Measurements from ENCODE around the gene GNA12.

Gene GNA12

GRCh38 chr7:2879354-2879753 is 35.2 kb upstream of the GNA12 start:
- H3K27me3 Mint-ChIP-seq (ENCODE audit: low read depth), result peaks cover 39% of the 10 kb centered on the region
- H3K4me3 Mint-ChIP-seq, result no peak overlapping the region
- H3K36me3 Mint-ChIP-seq (ENCODE audit: low read depth), result no peaks in the 10 kb centered on the region
- H3K9me3 Mint-ChIP-seq, result peaks cover 2% of the 10 kb centered on the region
- H3K27ac Mint-ChIP-seq, result peak overlapping the region in 2 of 3 experiments; percentile 2 to 59
- peaks cover 50% of the 10 kb centered on the region for H3K4me1 Mint-ChIP-seq
- no peak for TF ChIP-seq CTCF (IDR thresholded peaks at IDR 0.05; ENCODE audit: unreplicated experiment in 3 of 3)

GRCh38 chr7:2878306-2878705 is 34.2 kb upstream of the GNA12 start:
- H3K4me1 Mint-ChIP-seq, result peaks cover 49% of the 10 kb centered on the region
- TF ChIP-seq CTCF (IDR thresholded peaks at IDR 0.05; ENCODE audit: unreplicated experiment in 3 of 3), result no peak
- peaks cover 2% of the 10 kb centered on the region for H3K9me3 Mint-ChIP-seq
- H3K27ac Mint-ChIP-seq, result no peak overlapping the region
- peaks cover 39% of the 10 kb centered on the region for H3K27me3 Mint-ChIP-seq (ENCODE audit: low read depth)
- H3K4me3 Mint-ChIP-seq, result peak overlapping the region in 1 of 3 experiments; percentile 20
- H3K36me3 Mint-ChIP-seq (ENCODE audit: low read depth), result no peaks in the 10 kb centered on the region

GRCh38 chr7:2876031-2876731 is 32.1 kb upstream of the GNA12 start:
- H3K27ac Mint-ChIP-seq, result no peak overlapping the region
- H3K27me3 Mint-ChIP-seq (ENCODE audit: low read depth), result peaks cover 40% of the 10 kb centered on the region
- H3K36me3 Mint-ChIP-seq (ENCODE audit: low read depth), result no peaks in the 10 kb centered on the region
- TF ChIP-seq CTCF (IDR thresholded peaks at IDR 0.05; ENCODE audit: unreplicated experiment in 3 of 3), result no peak
- peaks cover 2% of the 10 kb centered on the region for H3K9me3 Mint-ChIP-seq
- H3K4me1 Mint-ChIP-seq, result peaks cover 51% of the 10 kb centered on the region
- H3K4me3 Mint-ChIP-seq, result peak overlapping the region in 1 of 3 experiments; percentile 37

GRCh38 chr7:2873686-2874551 is 29.8 kb upstream of the GNA12 start:
- Mint-ChIP-seq H3K27ac (peak overlapping the region; percentile 93 to 100 (median 97)), H3K4me1 (peaks cover 45% of the 10 kb centered on the region), H3K27me3 (ENCODE audit: low read depth) (peaks cover 26% of the 10 kb centered on the region), H3K9me3 (peaks cover 2% of the 10 kb centered on the region), H3K4me3 (no peak overlapping the region), H3K36me3 (ENCODE audit: low read depth) (no peaks in the 10 kb centered on the region)
- TF ChIP-seq CTCF (IDR thresholded peaks at IDR 0.05; ENCODE audit: unreplicated experiment in 3 of 3), result no peak

- H3K36me3 Mint-ChIP-seq (ENCODE audit: low read depth), result no peaks in the 10 kb centered on the region
- H3K27ac Mint-ChIP-seq, result peak overlapping the region; percentile 93 to 100 (median 97)
- peaks cover 19% of the 10 kb centered on the region for H3K27me3 Mint-ChIP-seq (ENCODE audit: low read depth)
- no peak overlapping the region for H3K4me3 Mint-ChIP-seq
- TF ChIP-seq CTCF (IDR thresholded peaks at IDR 0.05; ENCODE audit: unreplicated experiment in 3 of 3), result no peak
- H3K9me3 Mint-ChIP-seq, result peaks cover 2% of the 10 kb centered on the region
- H3K4me1 Mint-ChIP-seq, result peaks cover 41% of the 10 kb centered on the region
Observed at GRCh38 chr7:2873146-2873545, 29.0 kb upstream of the GNA12 start.

All from nephron (organoid).